Endothelial cell of umbilical vein (primary cell): Measurements from ENCODE around the gene TMIGD2. TPM values are rescaled to one million over a fixed set of nuclear protein-coding genes. Genes with fewer than 3 reads are reported as not detected.

Source experiments
- BruUV-seq: library from RNA; stranded (reverse); fragments of 400-500 nt; replicated peaks from 2 replicates; lab custom pipeline; 2021; lab: Mats Ljungman, UMichigan
- CTCF ChIA-PET: fragments of 300-600, 350-600 bp; sonication (Branson Sonifier 250); formaldehyde crosslinking; loops from one replicate; lab custom pipeline; 2021; ENCODE audit warnings: antibody characterized with exemption, inconsistent platforms; lab: Charles Lee
- POLR2A ChIA-PET: fragments of 300-600, 350-600 bp; sonication (Branson Sonifier 250); formaldehyde crosslinking; loops from one replicate; lab custom pipeline; 2021; ENCODE audit warnings: antibody characterized with exemption, inconsistent platforms; lab: Charles Lee
- DNase-seq: peaks from one replicate; pipeline ENCODE4 v3.0.0-alpha.2; 2011; ENCODE audit warnings: low read depth, low spot score
- FAIRE-seq: peaks from 2 replicates; lab custom pipeline; 2011; peaks lifted over from hg19 to GRCh38; lab: Jason Lieb, UNC
- H2AFZ ChIP-seq: 2 replicates; pipeline ENCODE4 v1.6.0; 2012; ENCODE audit warnings: low read depth, low read length, control low read depth, inconsistent platforms
- H3K27ac ChIP-seq: 2 replicates; pipeline ENCODE4 v1.5.1; 2011; ENCODE audit warnings: low read depth, mild to moderate bottlenecking, control low read depth, low read length, moderate library complexity; ENCODE audit not compliant: insufficient read depth
- H3K27me3 ChIP-seq, 2 experiments: 2 replicates each; pipeline versions ENCODE4 v1.6.0 to v1.6.1; 2011; ENCODE audit warnings: low read length in 2 of 2, mixed read lengths in 1 of 2; ENCODE audit not compliant: control insufficient read depth in 2 of 2, insufficient read depth in 2 of 2
- H3K36me3 ChIP-seq, 2 experiments: 2 replicates in 1 of 2; 3 replicates in 1 of 2; pipeline ENCODE4 v1.5.1; 2011; ENCODE audit warnings: low read length in 2 of 2, mild to moderate bottlenecking in 1 of 2, moderate library complexity in 1 of 2; ENCODE audit not compliant: control insufficient read depth in 2 of 2, insufficient read depth in 2 of 2; ENCODE audit errors: extremely low read depth in 1 of 2
- H3K4me1 ChIP-seq: 3 replicates; pipeline ENCODE4 v1.5.1; 2011; ENCODE audit warnings: mild to moderate bottlenecking, low read length; ENCODE audit not compliant: control insufficient read depth, insufficient read depth; ENCODE audit errors: extremely low read depth
- H3K4me2 ChIP-seq: 2 replicates; pipeline ENCODE4 v1.6.1; 2011; ENCODE audit warnings: low read length, control low read depth, mixed read lengths; ENCODE audit not compliant: insufficient read depth
- H3K4me3 ChIP-seq, 3 experiments: fragments of 200-600 bp in 1 of 3; sonication (generic), shearing (Covaris generic) in 1 of 3; replicated peaks in 1 of 3; 2 replicates each; pipeline ENCODE4 v1.5.1; 2011 to 2016; ENCODE audit warnings: control low read depth in 3 of 3, low read length in 3 of 3, mild to moderate bottlenecking in 2 of 3, inconsistent platforms in 1 of 3, low read depth in 1 of 3, moderate library complexity in 1 of 3; ENCODE audit not compliant: insufficient read depth in 1 of 3
- H3K79me2 ChIP-seq: 2 replicates; pipeline ENCODE4 v1.6.0; 2012; ENCODE audit warnings: low read length, inconsistent platforms; ENCODE audit not compliant: control insufficient read depth, insufficient read depth
- H3K9ac ChIP-seq: replicated peaks from 2 replicates; pipeline ENCODE3; 2011; ENCODE audit warnings: low read length, control low read depth; ENCODE audit not compliant: insufficient read depth; ENCODE audit errors: extremely low read depth
- H3K9me1 ChIP-seq: replicated peaks from 3 replicates; pipeline ENCODE4 v1.6.0; 2011; ENCODE audit warnings: mild to moderate bottlenecking, low read length; ENCODE audit not compliant: control insufficient read depth, insufficient read depth; ENCODE audit errors: extremely low read depth
- H3K9me3 ChIP-seq: replicated peaks from 2 replicates; pipeline ENCODE4 v1.5.1; 2012; ENCODE audit warnings: low read length, inconsistent platforms; ENCODE audit not compliant: control insufficient read depth, insufficient read depth
- H4K20me1 ChIP-seq: replicated peaks from 2 replicates; pipeline ENCODE3; 2011; ENCODE audit warnings: mild to moderate bottlenecking, low read length; ENCODE audit not compliant: control insufficient read depth, insufficient read depth; ENCODE audit errors: extremely low read depth
- CTCF ChIP-seq, 2 donors: IDR thresholded peaks; 1 replicate in 1 of 2; 2 replicates in 1 of 2; pipeline ENCODE4 v1.5.1; 2011; ENCODE audit warnings: low read length in 2 of 2, mild to moderate bottlenecking in 2 of 2, moderate library complexity in 2 of 2, control low read depth in 1 of 2, inconsistent platforms in 1 of 2, low read depth in 1 of 2; ENCODE audit not compliant: insufficient read depth in 1 of 2; ENCODE audit errors: extremely low read depth in 1 of 2
- EZH2 ChIP-seq: IDR thresholded peaks from 2 replicates; pipeline ENCODE4 v1.6.1; 2012; ENCODE audit warnings: borderline replicate concordance, low read depth, mild to moderate bottlenecking, moderate library complexity, low read length, inconsistent platforms; ENCODE audit not compliant: severe bottlenecking
- FOS ChIP-seq: IDR thresholded peaks from 2 replicates; pipeline ENCODE4 v1.6.1; 2011; ENCODE audit warnings: mild to moderate bottlenecking, low read length, moderate library complexity, borderline replicate concordance; ENCODE audit not compliant: insufficient read depth
- GATA2 ChIP-seq: IDR thresholded peaks from 2 replicates; pipeline ENCODE4 v1.7.0; 2011; ENCODE audit warnings: low read depth, mild to moderate bottlenecking, moderate library complexity, mixed read lengths, low read length; ENCODE audit not compliant: insufficient read length, insufficient read depth
- JUN ChIP-seq: IDR thresholded peaks from 2 replicates; pipeline ENCODE4 v1.6.1; 2011; ENCODE audit warnings: borderline replicate concordance, low read depth; ENCODE audit not compliant: insufficient read length, insufficient read depth
- MAX ChIP-seq: IDR thresholded peaks from 2 replicates; pipeline ENCODE4 v1.6.1; 2011; ENCODE audit not compliant: insufficient read depth, insufficient read length
- MYC ChIP-seq: IDR thresholded peaks from one replicate; pipeline ENCODE4 v1.6.1; 2011; ENCODE audit warnings: mild to moderate bottlenecking, low read depth, low read length
- POLR2A ChIP-seq: IDR thresholded peaks from 2 replicates; pipeline ENCODE4 v1.6.1; 2012; ENCODE audit warnings: low read depth, mild to moderate bottlenecking, control low read depth, low read length
- POLR2AphosphoS5 ChIP-seq: IDR thresholded peaks from 2 replicates; pipeline ENCODE4 v1.6.1; 2012; ENCODE audit warnings: low read depth, mild to moderate bottlenecking, control low read depth, low read length, moderate library complexity; ENCODE audit not compliant: insufficient read depth
- dilution Hi-C: fragments of 300-500 bp; cut with MboI; formaldehyde crosslinking; loops from one replicate; pipeline ENCODE4 v1.15.0; 2019; ENCODE audit warnings: low sequenced_read_pairs; ENCODE audit not compliant: extremely low pct_ligation_motif_present
- intact Hi-C: fragments of 100-400 bp; cut with micrococcal nuclease; formaldehyde crosslinking; loops from one replicate; pipeline ENCODE4 v1.10.0; 2022
- polyA plus RNA-seq, 4 experiments: library from polyadenylated mRNA; depleted of rRNA in 3 of 4; stranded (reverse) in 3 of 4; unstranded in 1 of 4; fragments of >200 nt; gene quantifications; 2 replicates each; pipeline versions ENCODE4 v1.2.1 to v1.2.3, GENCODE V29; 2011 to 2012; ENCODE audit warnings: missing spikeins in 1 of 4
- total RNA-seq: library from RNA; stranded (reverse); gene quantifications from 2 replicates; pipeline ENCODE4 v1.2.3, GENCODE V29; 2021

TMIGD2 gene
- total and polyA plus RNA-seq, 2 donors (not counting 3 experiments of a cell fraction or from before 2014, with no cell fraction given): not detected

- H2AFZ ChIP-seq: no peak overlapping the region
- no peak overlapping the region for H3K4me2 ChIP-seq
- no peak for FAIRE-seq
- ChIA-PET CTCF (interaction anchor here (0.6 to 4.9 kb wide), 23 partner anchors 8 to 369 kb away, joined by 3 to 120 read pairs (median 6); partner anchors contain the start of genes EBI3, MPND, SH3GL1 and SHD), POLR2A (no interaction called here)
- no peaks in the 10 kb centered on the region for H3K9me3 ChIP-seq
- dilution Hi-C loops (no loop called here), intact Hi-C loops (no loop called here)
- no peak overlapping the region for H3K9ac ChIP-seq
- H3K79me2 ChIP-seq: no peaks in the 10 kb centered on the region
- no peak for DNase-seq
- no peak overlapping the region for H3K4me3 ChIP-seq
- no peaks in the 10 kb centered on the region for H4K20me1 ChIP-seq
- H3K4me1 ChIP-seq: no peaks in the 10 kb centered on the region
- H3K9me1 ChIP-seq: no peaks in the 10 kb centered on the region
- H3K27me3 ChIP-seq: no peaks in the 10 kb centered on the region
- H3K27ac ChIP-seq: no peak overlapping the region
- peaks cover 0 to 17% of the 10 kb centered on the region in 2 experiments for H3K36me3 ChIP-seq
- no peak for TF ChIP-seq CTCF (IDR thresholded peaks at IDR 0.05; ENCODE audit: extremely low read depth in 1 of 2, insufficient read depth in 1 of 2, low read depth in 1 of 2, low read length in 2 of 2)
- no peak for TF ChIP-seq POLR2AphosphoS5
- no peak for TF ChIP-seq GATA2
- TF ChIP-seq MAX: no peak
- no peak for TF ChIP-seq FOS
- TF ChIP-seq EZH2: no peak
- TF ChIP-seq MYC: no peak
- no peak for TF ChIP-seq JUN
- no peak for TF ChIP-seq POLR2A
- BruUV-seq: no TSS peak
These were observed 35.8 kb downstream of the TMIGD2 start for GRCh38 chr19:4266253-4267000.
